HepG2 (cell line): Measurements from ENCODE around the gene ALDH3B2. TPM values are rescaled to one million over a fixed set of nuclear protein-coding genes. Genes with fewer than 3 reads are reported as not detected.

Experiments used
- ARHGAP35 ChIP-seq: sonication (generic); formaldehyde crosslinking; IDR thresholded peaks from 2 replicates; pipeline ENCODE4 v1.9.0; 2022; ENCODE audit warnings: mild to moderate bottlenecking, inconsistent platforms, moderate library complexity, missing genetic modification reagents, borderline replicate concordance
- FOXA3 ChIP-seq: IDR thresholded peaks from 2 replicates; pipeline ENCODE4 v1.6.1; 2016; ENCODE audit warnings: missing genetic modification reagents, missing compliant biosample characterization
- HNF4G ChIP-seq, 2 experiments: sonication (generic) in 1 of 2; formaldehyde crosslinking in 1 of 2; IDR thresholded peaks; 2 replicates each; pipeline versions ENCODE4 v1.4.0 to v1.6.1; 2011 to 2020; ENCODE audit warnings: borderline replicate concordance in 2 of 2, low read depth in 2 of 2, mild to moderate bottlenecking in 2 of 2, low read length in 1 of 2, missing genetic modification reagents in 1 of 2, moderate library complexity in 1 of 2
- HOXA3 ChIP-seq: sonication (generic); formaldehyde crosslinking; IDR thresholded peaks from 2 replicates; pipeline ENCODE4 v1.5.0; 2020; ENCODE audit warnings: missing genetic modification reagents
- HOXA9 ChIP-seq: sonication (generic); formaldehyde crosslinking; IDR thresholded peaks from 2 replicates; pipeline ENCODE4 v1.8.1; 2022; ENCODE audit warnings: missing genetic modification reagents, mild to moderate bottlenecking, moderate library complexity, borderline replicate concordance
- MIER2 ChIP-seq: IDR thresholded peaks from 2 replicates; pipeline ENCODE4 v1.6.1; 2016; ENCODE audit warnings: missing biosample characterization, missing genetic modification reagents
- NONO ChIP-seq, 2 experiments: fragments of 450-650 bp in 1 of 2; sonication (generic) in 1 of 2; formaldehyde crosslinking in 1 of 2; IDR thresholded peaks in 1 of 2; conservative IDR thresholded peaks in 1 of 2; 2 replicates each; pipeline versions ENCODE4 v1.6.1 to v1.8.0; 2017 to 2022; ENCODE audit warnings: mild to moderate bottlenecking in 1 of 2, missing genetic modification reagents in 1 of 2, moderate library complexity in 1 of 2
- RAD21 ChIP-seq: fragments of 450-650 bp; formaldehyde crosslinking; IDR thresholded peaks from 2 replicates; pipeline ENCODE4 v1.5.0; 2020; ENCODE audit warnings: mild to moderate bottlenecking
- SNAI1 ChIP-seq: sonication (generic); formaldehyde crosslinking; IDR thresholded peaks from 2 replicates; pipeline ENCODE4 v1.5.0; 2020; ENCODE audit warnings: mild to moderate bottlenecking, missing genetic modification reagents, borderline replicate concordance
- TAF15 ChIP-seq: fragments of 200-400 bp; formaldehyde crosslinking; IDR thresholded peaks from one replicate; pipeline ENCODE4 v1.6.1; 2018; ENCODE audit warnings: mild to moderate bottlenecking, low read depth, low read length; ENCODE audit not compliant: poor library complexity, severe bottlenecking
- TARDBP ChIP-seq: sonication (generic); formaldehyde crosslinking; IDR thresholded peaks from 2 replicates; pipeline ENCODE4 v1.8.0; 2022; ENCODE audit warnings: mild to moderate bottlenecking, missing genetic modification reagents
- ZFP41 ChIP-seq: sonication (generic); formaldehyde crosslinking; IDR thresholded peaks from 2 replicates; pipeline ENCODE4 v1.4.0; 2020; ENCODE audit warnings: mild to moderate bottlenecking, missing genetic modification reagents, borderline replicate concordance
- ZNF143 ChIP-seq: sonication (generic); formaldehyde crosslinking; IDR thresholded peaks from 2 replicates; pipeline ENCODE4 v1.4.0; 2020; ENCODE audit warnings: missing genetic modification reagents
- ZNF224 ChIP-seq: sonication (generic); formaldehyde crosslinking; IDR thresholded peaks from 2 replicates; pipeline ENCODE4 v1.5.0; 2020; ENCODE audit warnings: mild to moderate bottlenecking, missing genetic modification reagents
- ZNF713 ChIP-seq: sonication (generic); formaldehyde crosslinking; IDR thresholded peaks from 2 replicates; pipeline ENCODE4 v1.4.0; 2020; ENCODE audit warnings: mild to moderate bottlenecking, missing genetic modification reagents
- ZNF749 ChIP-seq: sonication (generic); formaldehyde crosslinking; IDR thresholded peaks from 2 replicates; pipeline ENCODE4 v1.8.0; 2022; ENCODE audit warnings: mild to moderate bottlenecking, missing genetic modification reagents, moderate library complexity, borderline replicate concordance
- ZNF766 ChIP-seq: sonication (generic); formaldehyde crosslinking; IDR thresholded peaks from 2 replicates; pipeline ENCODE4 v1.5.0; 2020; ENCODE audit warnings: missing genetic modification reagents, borderline replicate concordance
- ZNF816 ChIP-seq: sonication (generic); formaldehyde crosslinking; IDR thresholded peaks from 2 replicates; pipeline ENCODE4 v1.8.0; 2022; ENCODE audit warnings: missing genetic modification reagents, mild to moderate bottlenecking, borderline replicate concordance
- polyA plus RNA-seq, 8 experiments: library from polyadenylated mRNA; depleted of rRNA in 3 of 8; stranded (reverse) in 7 of 8; unstranded in 1 of 8; fragments of >200 nt; fragmentation: Illumina TruSeq in 4 of 8; extraction: Trizol in 4 of 8; gene quantifications; 2 replicates each; pipeline versions ENCODE4 v1.2.1 to v1.2.3, GENCODE V29; 2011 to 2016; ENCODE audit warnings: low read depth in 4 of 8, missing spikeins in 1 of 8, mixed read lengths in 1 of 8; ENCODE audit not compliant: insufficient read depth in 1 of 8
- total RNA-seq, 5 experiments: library from RNA; depleted of rRNA; stranded (reverse); fragments of >200 nt; fragmentation: Illumina TruSeq; extraction: Trizol; gene quantifications; 2 replicates each; pipeline ENCODE4 v1.2.3, GENCODE V29; 2016; ENCODE audit warnings: low read depth in 1 of 5
- TF ChIP-seq, protein P1 (sequence below): sonication (generic); formaldehyde crosslinking; IDR thresholded peaks from 2 replicates; pipeline ENCODE4 v1.5.0; 2020; ENCODE audit warnings: mild to moderate bottlenecking, missing genetic modification reagents
- TF ChIP-seq, protein P2 (sequence below): sonication (generic); formaldehyde crosslinking; IDR thresholded peaks from 2 replicates; pipeline ENCODE4 v1.4.0; 2020; ENCODE audit warnings: missing genetic modification reagents; ENCODE audit errors: not compliant biosample characterization
- TF ChIP-seq, protein P3 (sequence below): sonication (generic); formaldehyde crosslinking; IDR thresholded peaks from 2 replicates; pipeline ENCODE4 v1.8.0; 2022; ENCODE audit warnings: low read depth, missing genetic modification reagents

The ALDH3B2 gene
- total and polyA plus RNA-seq, 2 of the 13 experiments (the other 11 are each of a cell fraction or from before 2014, with no cell fraction given) = not detected

DNA sequence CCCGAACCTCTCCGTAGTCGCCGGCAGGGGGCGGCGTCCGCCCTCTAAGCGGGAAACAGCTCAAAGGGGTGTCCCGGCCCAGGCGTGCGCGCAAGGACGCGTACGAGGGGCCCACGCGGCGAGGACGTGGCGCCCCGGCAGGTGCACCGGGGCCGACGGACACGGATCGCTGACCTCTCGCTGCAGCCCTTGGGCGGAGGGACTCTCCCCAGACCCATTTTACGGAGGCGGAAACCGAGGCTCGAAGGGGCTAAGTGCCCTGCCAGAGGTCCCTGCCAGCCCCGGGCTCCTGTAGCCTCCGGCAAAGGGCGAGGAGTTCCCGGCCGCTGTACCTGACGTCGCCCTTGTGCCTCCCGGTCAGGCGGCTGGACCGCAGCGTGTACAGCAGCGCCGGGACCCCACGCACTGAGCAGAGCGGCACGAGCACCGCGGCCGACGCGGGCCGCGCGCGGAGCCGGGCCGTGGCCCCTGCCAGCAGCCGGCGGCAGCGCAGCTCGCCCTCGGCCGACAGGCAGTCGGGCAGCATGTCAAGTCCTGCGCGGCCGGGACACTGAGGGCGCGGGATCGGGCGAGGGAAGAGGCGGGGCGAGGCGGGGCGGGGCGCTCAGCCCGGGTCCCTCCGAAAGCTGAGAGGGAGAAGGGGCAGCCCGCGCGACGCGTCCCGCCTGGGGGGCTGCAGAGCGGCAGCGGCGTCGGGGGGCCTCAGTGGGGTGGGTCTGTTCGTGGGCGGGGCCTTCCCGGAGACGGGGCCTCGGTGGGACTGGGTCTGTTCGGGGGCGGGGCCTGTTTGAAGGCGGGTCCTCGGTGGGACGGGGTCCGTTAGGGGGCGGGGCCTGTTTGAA lies 44.8 kb downstream of the ALDH3B2 start, which contains the start of gene NUDT8 (continued):
- TF ChIP-seq HOXA9 (no peak), NONO (IDR thresholded peaks at IDR 0.05) (no peak), NONO (CRISPR knock-in tag; conservative IDR thresholded peaks at IDR 0.05) (no peak), HOXA3 (peak; percentile 57), HNF4G (IDR thresholded peaks at IDR 0.05; ENCODE audit: borderline replicate concordance, low read depth, low read length) (no peak), HNF4G (CRISPR knock-in tag; IDR thresholded peaks at IDR 0.05; ENCODE audit: borderline replicate concordance, low read depth) (no peak; the same call in 1 of the 2 replicates), ZNF816 (CRISPR knock-in tag) (peak; percentile 71), ZFP41 (CRISPR knock-in tag) (peak; percentile 49; the same call in 1 of the 2 replicates), ZNF749 (CRISPR knock-in tag) (peak; percentile 91), ZNF224 (no peak), ZNF766 (CRISPR knock-in tag) (peak; percentile 29; the same call in 1 of the 2 replicates), TARDBP (CRISPR knock-in tag) (no peak; the same call in 1 of the 2 replicates), ZNF713 (CRISPR knock-in tag) (no peak), MIER2 (CRISPR knock-in tag) (no peak), TAF15 (no peak), ZNF143 (CRISPR knock-in tag) (no peak), ARHGAP35 (peak; percentile 88; the same call in 1 of the 2 replicates), SNAI1 (CRISPR knock-in tag) (no peak; the same call in 1 of the 2 replicates), RAD21 (CRISPR knock-in tag) (peak; percentile 72), FOXA3 (CRISPR knock-in tag) (peak; percentile 42)
- TF ChIP-seq, protein P1, sequence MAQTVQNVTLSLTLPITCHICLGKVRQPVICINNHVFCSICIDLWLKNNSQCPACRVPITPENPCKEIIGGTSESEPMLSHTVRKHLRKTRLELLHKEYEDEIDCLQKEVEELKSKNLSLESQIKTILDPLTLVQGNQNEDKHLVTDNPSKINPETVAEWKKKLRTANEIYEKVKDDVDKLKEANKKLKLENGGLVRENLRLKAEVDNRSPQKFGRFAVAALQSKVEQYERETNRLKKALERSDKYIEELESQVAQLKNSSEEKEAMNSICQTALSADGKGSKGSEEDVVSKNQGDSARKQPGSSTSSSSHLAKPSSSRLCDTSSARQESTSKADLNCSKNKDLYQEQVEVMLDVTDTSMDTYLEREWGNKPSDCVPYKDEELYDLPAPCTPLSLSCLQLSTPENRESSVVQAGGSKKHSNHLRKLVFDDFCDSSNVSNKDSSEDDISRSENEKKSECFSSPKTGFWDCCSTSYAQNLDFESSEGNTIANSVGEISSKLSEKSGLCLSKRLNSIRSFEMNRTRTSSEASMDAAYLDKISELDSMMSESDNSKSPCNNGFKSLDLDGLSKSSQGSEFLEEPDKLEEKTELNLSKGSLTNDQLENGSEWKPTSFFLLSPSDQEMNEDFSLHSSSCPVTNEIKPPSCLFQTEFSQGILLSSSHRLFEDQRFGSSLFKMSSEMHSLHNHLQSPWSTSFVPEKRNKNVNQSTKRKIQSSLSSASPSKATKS (CRISPR knock-in tag) = no peak; the same call in 1 of the 2 replicates
- TF ChIP-seq, protein P2, sequence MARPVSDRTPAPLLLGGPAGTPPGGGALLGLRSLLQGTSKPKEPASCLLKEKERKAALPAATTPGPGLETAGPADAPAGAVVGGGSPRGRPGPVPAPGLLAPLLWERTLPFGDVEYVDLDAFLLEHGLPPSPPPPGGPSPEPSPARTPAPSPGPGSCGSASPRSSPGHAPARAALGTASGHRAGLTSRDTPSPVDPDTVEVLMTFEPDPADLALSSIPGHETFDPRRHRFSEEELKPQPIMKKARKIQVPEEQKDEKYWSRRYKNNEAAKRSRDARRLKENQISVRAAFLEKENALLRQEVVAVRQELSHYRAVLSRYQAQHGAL = no peak
- TF ChIP-seq, protein P3, sequence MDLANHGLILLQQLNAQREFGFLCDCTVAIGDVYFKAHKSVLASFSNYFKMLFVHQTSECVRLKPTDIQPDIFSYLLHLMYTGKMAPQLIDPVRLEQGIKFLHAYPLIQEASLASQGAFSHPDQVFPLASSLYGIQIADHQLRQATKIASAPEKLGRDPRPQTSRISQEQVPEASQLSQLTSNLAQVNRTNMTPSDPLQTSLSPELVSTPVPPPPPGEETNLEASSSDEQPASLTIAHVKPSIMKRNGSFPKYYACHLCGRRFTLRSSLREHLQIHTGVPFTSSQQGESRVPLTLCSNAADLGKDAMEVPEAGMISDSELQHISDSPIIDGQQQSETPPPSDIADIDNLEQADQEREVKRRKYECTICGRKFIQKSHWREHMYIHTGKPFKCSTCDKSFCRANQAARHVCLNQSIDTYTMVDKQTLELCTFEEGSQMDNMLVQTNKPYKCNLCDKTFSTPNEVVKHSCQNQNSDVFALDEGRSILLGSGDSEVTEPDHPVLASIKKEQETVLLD (CRISPR knock-in tag) = no peak
